Measurements from ENCODE around the gene OPA3. TPM values are rescaled to one million over a fixed set of nuclear protein-coding genes. Genes with fewer than 3 reads are reported as not detected.

Gene OPA3
- polyA plus RNA-seq, 1 donor (not counting 4 experiments of a cell fraction or from before 2014, with no cell fraction given) = 11.9 TPM

DNA sequence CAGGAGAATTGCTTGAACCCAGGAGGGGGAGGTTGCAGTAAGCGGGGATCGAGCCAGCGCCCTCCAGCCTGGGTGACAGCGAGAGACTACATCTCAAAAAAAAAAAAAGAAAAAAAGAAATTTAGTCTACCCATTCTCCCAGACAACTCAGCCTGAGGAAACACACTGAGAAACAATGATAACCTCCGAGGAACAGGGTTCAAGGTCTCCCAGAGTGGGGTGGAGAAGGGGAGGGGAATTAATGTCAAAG, 78.7 kb downstream of the OPA3 start:
- Histone ChIP-seq H2AFZ (ENCODE audit: control insufficient read depth, low read length) (peak overlapping the region; percentile 88), H4K20me1 (ENCODE audit: control insufficient read depth, extremely low read depth, insufficient read depth, low read length) (peaks cover 12% of the 10 kb centered on the region), H3K79me2 (ENCODE audit: control insufficient read depth, insufficient read depth, low read length) (peaks cover 36% of the 10 kb centered on the region), H3K9me1 (ENCODE audit: control insufficient read depth, extremely low read depth, insufficient read depth, low read length) (no peaks in the 10 kb centered on the region), H3K4me2 (ENCODE audit: control insufficient read depth, extremely low read depth, insufficient read depth, low read depth, low read length) (peak overlapping the region; percentile 100), H3K27me3 (ENCODE audit: control insufficient read depth, extremely low read depth, insufficient read depth, low read length) (no peaks in the 10 kb centered on the region), H3K36me3 (ENCODE audit: control insufficient read depth in 2 of 2, extremely low read depth in 1 of 2, insufficient read depth in 2 of 2, low read length in 2 of 2) (peaks cover 0 to 11% of the 10 kb centered on the region in 2 experiments), H3K9ac (ENCODE audit: control insufficient read depth, extremely low read depth, insufficient read depth, low read length) (peak overlapping the region; percentile 94), H3K27ac (ENCODE audit: control insufficient read depth, insufficient read depth, low read length) (peak overlapping the region; percentile 95), H3K4me3 (ENCODE audit: control insufficient read depth in 2 of 3, extremely low read depth in 1 of 3, insufficient read depth in 2 of 3, low read depth in 1 of 3, low read length in 3 of 3) (peak overlapping the region; percentile 58 to 86 (median 82)), H3K4me1 (ENCODE audit: control insufficient read depth, extremely low read depth, insufficient read depth, low read length) (peaks cover 26% of the 10 kb centered on the region), H3K9me3 (ENCODE audit: control insufficient read depth, low read depth, low read length) (no peaks in the 10 kb centered on the region)
- dilution Hi-C loops (cut with MboI; ENCODE audit: extremely low pct_ligation_motif_present, low sequenced_read_pairs) = no loop called here
- FAIRE-seq = no peak
- TF ChIP-seq, protein P1, sequence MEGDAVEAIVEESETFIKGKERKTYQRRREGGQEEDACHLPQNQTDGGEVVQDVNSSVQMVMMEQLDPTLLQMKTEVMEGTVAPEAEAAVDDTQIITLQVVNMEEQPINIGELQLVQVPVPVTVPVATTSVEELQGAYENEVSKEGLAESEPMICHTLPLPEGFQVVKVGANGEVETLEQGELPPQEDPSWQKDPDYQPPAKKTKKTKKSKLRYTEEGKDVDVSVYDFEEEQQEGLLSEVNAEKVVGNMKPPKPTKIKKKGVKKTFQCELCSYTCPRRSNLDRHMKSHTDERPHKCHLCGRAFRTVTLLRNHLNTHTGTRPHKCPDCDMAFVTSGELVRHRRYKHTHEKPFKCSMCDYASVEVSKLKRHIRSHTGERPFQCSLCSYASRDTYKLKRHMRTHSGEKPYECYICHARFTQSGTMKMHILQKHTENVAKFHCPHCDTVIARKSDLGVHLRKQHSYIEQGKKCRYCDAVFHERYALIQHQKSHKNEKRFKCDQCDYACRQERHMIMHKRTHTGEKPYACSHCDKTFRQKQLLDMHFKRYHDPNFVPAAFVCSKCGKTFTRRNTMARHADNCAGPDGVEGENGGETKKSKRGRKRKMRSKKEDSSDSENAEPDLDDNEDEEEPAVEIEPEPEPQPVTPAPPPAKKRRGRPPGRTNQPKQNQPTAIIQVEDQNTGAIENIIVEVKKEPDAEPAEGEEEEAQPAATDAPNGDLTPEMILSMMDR (optimal IDR thresholded peaks at IDR 0.05 in 1 of 3, IDR thresholded peaks at IDR 0.05 in 1 of 3, conservative IDR thresholded peaks at IDR 0.05 in 1 of 3; ENCODE audit: extremely low read depth in 1 of 3, insufficient read depth in 2 of 3, low read length in 3 of 3) = no peak
- no peak for TF ChIP-seq EZH2 (IDR thresholded peaks at IDR 0.05; ENCODE audit: low read length)
- DNase-seq (ENCODE audit: low read depth, low spot score) = no peak

DNA sequence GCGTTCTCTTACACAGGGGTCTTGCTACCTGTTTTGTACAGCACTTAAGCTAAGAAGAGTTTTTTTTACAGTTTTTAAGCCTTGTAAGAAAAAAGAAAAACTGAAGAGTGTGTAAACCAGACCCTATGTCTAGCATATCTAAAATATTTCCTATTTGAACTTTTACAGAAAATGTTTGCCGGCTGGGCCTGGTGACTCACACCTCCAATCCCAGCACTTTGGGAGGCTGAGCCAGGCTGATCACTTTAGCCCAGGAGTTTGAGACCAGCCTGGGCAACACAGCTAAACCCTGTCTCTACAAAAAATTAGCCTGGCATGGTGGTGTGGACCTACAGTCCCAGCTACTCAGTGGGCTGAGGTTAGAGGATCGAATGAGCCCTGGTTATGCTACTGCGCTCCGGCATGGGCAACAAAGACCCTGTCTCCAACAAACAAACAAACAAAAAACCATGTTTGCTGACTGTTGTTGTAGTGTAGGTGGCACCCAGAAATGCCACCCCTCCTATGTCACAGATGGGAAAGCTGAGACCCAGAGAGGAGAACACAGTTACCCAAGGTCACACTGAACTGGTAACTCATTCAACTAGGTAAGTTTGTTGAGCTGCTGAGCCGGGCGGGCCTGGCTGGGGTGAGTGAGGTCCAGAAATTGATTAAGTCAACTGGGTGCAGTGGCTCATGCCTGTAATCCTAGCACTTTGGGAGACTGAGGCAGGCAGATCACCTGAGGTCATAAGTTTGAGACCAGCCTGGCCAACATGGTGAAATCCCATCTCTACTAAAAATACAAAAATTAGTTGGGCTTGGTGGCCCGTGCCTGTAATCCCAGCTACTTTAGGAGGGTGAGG, 79.2 kb downstream of the OPA3 start:
- H3K79me2 ChIP-seq (ENCODE audit: control insufficient read depth, insufficient read depth, low read length) = peaks cover 31% of the 10 kb centered on the region
- peak overlapping the region; percentile 95 for H3K27ac ChIP-seq (ENCODE audit: control insufficient read depth, insufficient read depth, low read length)
- H3K36me3 ChIP-seq (ENCODE audit: control insufficient read depth in 2 of 2, extremely low read depth in 1 of 2, insufficient read depth in 2 of 2, low read length in 2 of 2) = peaks cover 0 to 11% of the 10 kb centered on the region in 2 experiments
- H3K4me2 ChIP-seq (ENCODE audit: control insufficient read depth, extremely low read depth, insufficient read depth, low read depth, low read length) = peak overlapping the region; percentile 100
- H3K9me1 ChIP-seq (ENCODE audit: control insufficient read depth, extremely low read depth, insufficient read depth, low read length) = no peaks in the 10 kb centered on the region
- no peak overlapping the region for H2AFZ ChIP-seq (ENCODE audit: control insufficient read depth, low read length)
- no peaks in the 10 kb centered on the region for H3K9me3 ChIP-seq (ENCODE audit: control insufficient read depth, low read depth, low read length)
- DNase-seq (ENCODE audit: low read depth, low spot score) (no peak), FAIRE-seq (no peak)
- H3K4me3 ChIP-seq (ENCODE audit: control insufficient read depth in 2 of 3, extremely low read depth in 1 of 3, insufficient read depth in 2 of 3, low read depth in 1 of 3, low read length in 3 of 3) = no peak overlapping the region
- peaks cover 25% of the 10 kb centered on the region for H3K4me1 ChIP-seq (ENCODE audit: control insufficient read depth, extremely low read depth, insufficient read depth, low read length)
- dilution Hi-C loops (cut with MboI; ENCODE audit: extremely low pct_ligation_motif_present, low sequenced_read_pairs) = no loop called here
- peak overlapping the region; percentile 94 for H3K9ac ChIP-seq (ENCODE audit: control insufficient read depth, extremely low read depth, insufficient read depth, low read length)
- H3K27me3 ChIP-seq (ENCODE audit: control insufficient read depth, extremely low read depth, insufficient read depth, low read length) = no peaks in the 10 kb centered on the region
- no peak for TF ChIP-seq EZH2 (IDR thresholded peaks at IDR 0.05; ENCODE audit: low read length)
- TF ChIP-seq, protein P1 (optimal IDR thresholded peaks at IDR 0.05 in 1 of 3, IDR thresholded peaks at IDR 0.05 in 1 of 3, conservative IDR thresholded peaks at IDR 0.05 in 1 of 3; ENCODE audit: extremely low read depth in 1 of 3, insufficient read depth in 2 of 3, low read length in 3 of 3) = no peak
- H4K20me1 ChIP-seq (ENCODE audit: control insufficient read depth, extremely low read depth, insufficient read depth, low read length) = peaks cover 10% of the 10 kb centered on the region

All from keratinocyte (primary cell).